ENCODE results near the gene ZCCHC2. TPM values are rescaled to one million over a fixed set of nuclear protein-coding genes. Genes with fewer than 3 reads are reported as not detected.

Gene ZCCHC2
- total RNA-seq, 4 donors from 2014 or later, result 20.1 to 28.5 (median 24.9) TPM

DNA sequence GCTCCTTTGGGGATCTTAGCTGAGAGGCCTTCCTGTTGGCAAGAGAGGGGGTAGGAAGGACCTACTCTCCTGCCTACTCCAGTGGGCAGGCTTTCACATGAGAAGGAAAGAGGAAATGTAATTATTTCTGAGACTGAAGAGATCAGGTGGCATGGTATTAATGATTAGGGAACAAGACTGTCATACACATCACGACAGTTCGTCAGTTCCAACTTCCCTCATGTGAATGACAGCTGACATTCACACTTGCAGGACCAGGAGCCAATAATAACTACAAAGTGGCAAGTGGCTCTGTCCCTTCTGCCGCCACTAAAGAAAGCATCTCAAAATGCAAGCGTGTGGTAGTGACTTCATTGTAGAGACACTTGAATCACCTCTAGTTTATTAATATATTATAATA is 90.0 kb downstream of the ZCCHC2 start:
- no peak for DNase-seq
- Histone ChIP-seq H3K27ac (no peak overlapping the region), H3K4me3 (replicated peaks in 1 of 3) (no peak overlapping the region), H3K4me1 (no peaks in the 10 kb centered on the region), H3K36me3 (no peaks in the 10 kb centered on the region), H3K27me3 (no peaks in the 10 kb centered on the region), H3K9me3 (no peaks in the 10 kb centered on the region)
- intact Hi-C loops (cut with DNase I), result no loop called here
- 91 to 95% methylated on average over 4 of the region's 4 CpGs for WGBS, 2 donors
- no peak for TF ChIP-seq POLR2A (IDR thresholded peaks at IDR 0.05)
- TF ChIP-seq, protein P1, sequence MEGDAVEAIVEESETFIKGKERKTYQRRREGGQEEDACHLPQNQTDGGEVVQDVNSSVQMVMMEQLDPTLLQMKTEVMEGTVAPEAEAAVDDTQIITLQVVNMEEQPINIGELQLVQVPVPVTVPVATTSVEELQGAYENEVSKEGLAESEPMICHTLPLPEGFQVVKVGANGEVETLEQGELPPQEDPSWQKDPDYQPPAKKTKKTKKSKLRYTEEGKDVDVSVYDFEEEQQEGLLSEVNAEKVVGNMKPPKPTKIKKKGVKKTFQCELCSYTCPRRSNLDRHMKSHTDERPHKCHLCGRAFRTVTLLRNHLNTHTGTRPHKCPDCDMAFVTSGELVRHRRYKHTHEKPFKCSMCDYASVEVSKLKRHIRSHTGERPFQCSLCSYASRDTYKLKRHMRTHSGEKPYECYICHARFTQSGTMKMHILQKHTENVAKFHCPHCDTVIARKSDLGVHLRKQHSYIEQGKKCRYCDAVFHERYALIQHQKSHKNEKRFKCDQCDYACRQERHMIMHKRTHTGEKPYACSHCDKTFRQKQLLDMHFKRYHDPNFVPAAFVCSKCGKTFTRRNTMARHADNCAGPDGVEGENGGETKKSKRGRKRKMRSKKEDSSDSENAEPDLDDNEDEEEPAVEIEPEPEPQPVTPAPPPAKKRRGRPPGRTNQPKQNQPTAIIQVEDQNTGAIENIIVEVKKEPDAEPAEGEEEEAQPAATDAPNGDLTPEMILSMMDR (IDR thresholded peaks at IDR 0.05), result no peak

DNA sequence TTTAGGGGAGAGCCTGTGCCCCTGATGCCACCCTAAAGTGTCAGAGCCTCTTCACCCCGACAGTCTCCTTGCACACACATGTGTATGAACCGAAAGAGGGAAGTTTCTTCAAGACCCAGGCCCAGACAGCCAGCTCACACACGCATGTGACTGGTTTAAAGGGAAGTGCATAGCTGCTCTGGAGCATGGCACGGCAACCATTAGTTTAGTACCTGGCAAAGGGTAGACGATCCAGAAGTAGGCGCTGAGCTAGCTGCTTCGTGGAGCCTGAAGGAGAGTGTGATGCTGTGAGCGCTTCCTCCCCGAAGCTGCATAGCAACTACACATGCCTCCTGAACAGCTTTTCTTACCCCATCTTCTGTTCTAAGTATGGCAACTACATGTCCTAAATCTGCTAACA is 91.7 kb downstream of the ZCCHC2 start:
- WGBS, 2 donors, result 80 to 93% methylated on average over 8 to 9 of the region's 9 CpGs
- H3K27ac ChIP-seq, result no peak overlapping the region
- H3K4me1 ChIP-seq, result no peaks in the 10 kb centered on the region
- no peaks in the 10 kb centered on the region for H3K36me3 ChIP-seq
- TF ChIP-seq, protein P1 (IDR thresholded peaks at IDR 0.05), result no peak
- no peak for TF ChIP-seq POLR2A (IDR thresholded peaks at IDR 0.05)
- no peaks in the 10 kb centered on the region for H3K9me3 ChIP-seq
- no peak overlapping the region for H3K4me3 ChIP-seq (replicated peaks in 1 of 3)
- intact Hi-C loops (cut with DNase I), result no loop called here
- no peak for DNase-seq
- no peaks in the 10 kb centered on the region for H3K27me3 ChIP-seq

DNA sequence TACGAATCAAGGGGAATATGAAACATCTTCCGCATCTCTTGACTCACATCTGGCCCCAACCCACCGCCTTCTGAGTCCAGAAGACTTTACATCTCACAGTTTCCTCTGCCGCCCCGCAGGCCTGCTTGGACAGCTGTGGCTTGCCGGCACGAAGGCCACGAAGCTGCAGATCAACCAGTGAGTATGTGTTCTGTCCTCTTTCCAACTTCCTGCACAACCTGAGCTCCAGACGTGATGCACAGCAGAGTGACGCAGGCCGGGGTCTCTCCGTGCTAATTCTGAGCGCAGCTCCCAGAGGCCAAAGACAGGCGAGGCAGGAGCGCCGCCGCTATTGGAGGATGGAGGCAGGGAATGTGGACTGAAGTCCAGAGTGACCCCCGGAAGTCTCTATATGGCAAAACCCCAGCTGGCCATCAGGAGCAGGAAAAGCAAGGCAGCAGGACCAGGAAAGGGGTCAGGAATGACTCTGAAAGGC is 93.5 kb downstream of the ZCCHC2 start:
- WGBS, 2 donors, result 67 to 77% methylated on average over 17 to 18 of the region's 18 CpGs
- intact Hi-C loops (cut with DNase I), result no loop called here
- no peak for DNase-seq

DNA sequence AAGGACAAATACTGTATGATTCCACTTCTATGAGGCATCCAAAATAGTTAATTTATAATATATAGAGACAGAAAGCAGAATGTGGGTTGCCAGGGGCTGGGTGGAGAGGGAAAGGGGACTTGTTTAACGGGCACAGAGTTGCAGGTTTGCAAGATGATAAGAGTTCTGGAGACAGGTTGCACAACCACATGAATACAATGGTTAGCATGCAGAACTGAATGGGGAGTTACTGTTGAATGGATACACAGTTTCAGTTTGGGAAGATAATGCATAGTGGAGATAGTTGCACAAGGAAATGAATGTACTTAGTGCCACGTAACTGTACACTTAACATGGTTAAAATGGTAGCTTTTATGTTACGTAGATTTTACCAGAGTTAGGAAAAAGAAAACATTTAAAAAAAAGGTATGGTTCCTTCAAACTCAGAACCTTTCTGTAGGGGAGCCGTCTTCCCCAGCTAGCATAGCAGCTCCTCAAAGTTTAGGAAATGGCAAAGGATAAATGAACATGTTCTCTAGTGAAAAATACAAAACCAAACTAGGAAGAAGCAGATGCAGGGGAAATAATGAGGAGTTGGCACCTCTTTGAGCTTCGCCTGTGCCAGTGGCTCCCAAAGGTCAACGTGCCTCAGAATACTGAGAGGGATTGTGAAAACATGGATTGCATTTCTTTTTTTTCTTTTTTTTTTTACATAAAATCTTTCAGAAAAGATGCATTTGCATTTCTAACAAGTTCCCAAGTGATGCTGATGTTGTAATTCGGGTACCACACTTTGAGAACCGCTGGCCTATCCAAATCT is 95.2 kb downstream of the ZCCHC2 start:
- intact Hi-C loops (cut with DNase I), result no loop called here
- H3K4me3 ChIP-seq (replicated peaks in 1 of 3), result no peak overlapping the region
- H3K9me3 ChIP-seq, result no peaks in the 10 kb centered on the region
- no peak overlapping the region for H3K27ac ChIP-seq
- no peak for TF ChIP-seq POLR2A (IDR thresholded peaks at IDR 0.05)
- TF ChIP-seq, protein P1 (IDR thresholded peaks at IDR 0.05), result no peak
- no peaks in the 10 kb centered on the region for H3K36me3 ChIP-seq
- no peak for DNase-seq
- 85 to 89% methylated on average over 8 of the region's 8 CpGs for whole genome bisulfite sequencing, 2 donors
- H3K27me3 ChIP-seq, result no peaks in the 10 kb centered on the region
- no peaks in the 10 kb centered on the region for H3K4me1 ChIP-seq

More for the DNA sequence above, 93.5 kb downstream of the ZCCHC2 start:
- TF ChIP-seq, protein P1 (IDR thresholded peaks at IDR 0.05), result no peak
- no peak for TF ChIP-seq POLR2A (IDR thresholded peaks at IDR 0.05)
- no peaks in the 10 kb centered on the region for H3K36me3 ChIP-seq
- H3K9me3 ChIP-seq, result no peaks in the 10 kb centered on the region
- H3K4me1 ChIP-seq, result no peaks in the 10 kb centered on the region
- no peak overlapping the region for H3K4me3 ChIP-seq (replicated peaks in 1 of 3)
- H3K27ac ChIP-seq, result no peak overlapping the region
- H3K27me3 ChIP-seq, result no peaks in the 10 kb centered on the region

DNA sequence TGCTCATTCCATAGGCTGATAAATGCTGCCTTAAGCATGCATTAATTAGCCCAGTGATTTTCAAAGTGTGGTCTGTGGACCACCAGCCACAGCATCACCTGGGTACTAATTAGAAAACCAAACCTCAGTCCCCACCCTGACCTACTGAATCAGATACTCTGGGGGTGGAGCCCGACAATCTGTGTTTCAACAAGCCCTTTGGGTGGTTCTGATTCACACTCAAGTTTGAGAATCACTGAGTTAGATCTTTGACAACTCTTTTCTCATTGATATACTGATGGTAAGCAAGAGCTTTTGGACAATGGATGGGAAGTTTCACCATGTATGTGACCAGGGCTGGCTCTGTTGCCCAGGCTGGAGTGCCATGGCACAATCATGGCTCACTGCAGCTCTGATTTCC is 95.9 kb downstream of the ZCCHC2 start:
- 70 to 77% methylated on average over 1 of the region's 1 CpG for WGBS, 2 donors
- TF ChIP-seq, protein P1 (IDR thresholded peaks at IDR 0.05), result no peak
- TF ChIP-seq POLR2A (IDR thresholded peaks at IDR 0.05), result no peak
- no peaks in the 10 kb centered on the region for H3K9me3 ChIP-seq
- H3K4me1 ChIP-seq, result no peaks in the 10 kb centered on the region
- no peaks in the 10 kb centered on the region for H3K36me3 ChIP-seq
- H3K27me3 ChIP-seq, result no peaks in the 10 kb centered on the region
- DNase-seq, result no peak
- H3K4me3 ChIP-seq (replicated peaks in 1 of 3), result no peak overlapping the region
- intact Hi-C loops (cut with DNase I), result no loop called here
- H3K27ac ChIP-seq, result no peak overlapping the region
